Heart right ventricle (tissue), 16 donors: ENCODE measurements around the gene NFATC2IP. TPM values are rescaled to one million over a fixed set of nuclear protein-coding genes. Genes with fewer than 3 reads are reported as not detected.
A peak's percentile ranks its signal among the peaks of the same experiment; 100 is the strongest.

Experiments
- ATAC-seq, 8 donors: fragments of 200-7000 bp; cut with Tn5 transposase; one replicate each; pipeline ENCODE4 v1.9.1; 2020; ENCODE audit warnings: mild to moderate bottlenecking in 8 of 8, moderate library complexity in 8 of 8, moderate number of reproducible peaks in 1 of 8
- DNase-seq, 2 donors: peaks; one replicate each; pipeline ENCODE4 v3.0.0-alpha.2; 2020
- H3K27ac ChIP-seq, 10 donors: fragments of 200-600 bp; sonication (generic) in 2 of 10; one replicate each; pipeline versions ENCODE4 v1.5.0 to v1.8.0; 2020 to 2022; ENCODE audit warnings: mild to moderate bottlenecking in 3 of 10
- H3K27me3 ChIP-seq, 7 donors: fragments of 200-600 bp; one replicate each; pipeline ENCODE4 v1.8.0; 2021 to 2022; ENCODE audit warnings: mild to moderate bottlenecking in 2 of 7
- H3K36me3 ChIP-seq, 9 donors: fragments of 200-600 bp; sonication (generic) in 1 of 9; one replicate each; pipeline versions ENCODE4 v1.5.0 to v1.8.0; 2020 to 2022; ENCODE audit warnings: mild to moderate bottlenecking in 2 of 9
- H3K4me1 ChIP-seq, 9 donors: fragments of 200-600 bp; sonication (generic) in 1 of 9; one replicate each; pipeline versions ENCODE4 v1.5.0 to v1.8.0; 2020 to 2022; ENCODE audit warnings: mild to moderate bottlenecking in 4 of 9
- H3K4me3 ChIP-seq, 10 donors: fragments of 200-600 bp; sonication (generic) in 2 of 10; one replicate each; pipeline versions ENCODE4 v1.5.0 to v1.8.0; 2020 to 2022; ENCODE audit warnings: mild to moderate bottlenecking in 7 of 10, moderate library complexity in 2 of 10
- H3K9me3 ChIP-seq, 11 donors: fragments of 200-600 bp in 10 of 11; sonication (generic) in 2 of 11; one replicate each; pipeline versions ENCODE4 v1.5.0 to v1.8.0; 2013 to 2022; ENCODE audit warnings: mild to moderate bottlenecking in 2 of 11, control low read depth in 1 of 11, moderate library complexity in 1 of 11
- WGBS, 2 donors: extraction: QIAGEN DNeasy Blood & Tissue Kit; methylation state at CpG; one replicate each; pipeline ENCODE4 v1.1.7; 2013; ENCODE audit warnings: inconsistent platforms in 1 of 2; 5-methylcytosine and 5-hydroxymethylcytosine counted together
- intact Hi-C, 10 donors: fragments of 100-400 bp; cut with DNase I; formaldehyde crosslinking; loops; one replicate each; pipeline versions ENCODE4 v1.11.1 to v1.14.2; 2022
- polyA plus RNA-seq, 2 donors: library from polyadenylated mRNA; stranded (reverse); fragments of 200-250 nt; gene quantifications; one replicate each; pipeline ENCODE4 v1.2.3, GENCODE V29; 2013
- total RNA-seq, 10 donors: library from RNA; stranded (reverse); fragmentation: NEBNext Ultra II Directional in 3 of 10; extraction: Animal tissue kit (Norgen Biotek cat#: 25700) in 3 of 10; gene quantifications; one replicate each; pipeline versions ENCODE4 v1.2.1 to v1.2.4, GENCODE V29; 2021 to 2023
- TF ChIP-seq, protein P1 (sequence below), 9 donors: fragments of 200-600 bp; sonication (generic) in 2 of 9; IDR thresholded peaks; one replicate each; pipeline versions ENCODE4 v1.5.0 to v1.8.0; 2021 to 2022; ENCODE audit warnings: antibody characterized with exemption in 9 of 9, mild to moderate bottlenecking in 5 of 9, moderate library complexity in 1 of 9
- donor health status: Arrhythmogenic right ventricular cardiomyopathy.
- donor health status: ischemic (EF 13 %, LVEDD 7.1; RV severe dilation, severe dysfunction).
- donor health status: healthy with polysubstance abuse.
- donor health status: DM: no; HTN: yes; CAD: no.
- donor health status: DM: no; HTN: no; CAD: no.
- donor health status: ischemic (EF 25% LVEDD 6.9; RV normal size, moderate dysfunction).
- donor health status: ischemic (EF 25% LVEDD 5.7; RV mildly dilated, moderate dysfunction).
- donor health status: healthy.
- donor health status: DM: yes; HTN: yes; CAD: no.
- donor health status: Ischemic cardiomyopathy.
- donor health status: ischemic (EF 35%, LVEDD 5.7; RV mildly dilated, moderate dysfunction).
- donor health status: nonischemic (EF 11% LVEDD 7.7; RV severe dilation, severe dysfunction).
- donor health status: DM: yes; HTN: yes; CAD: no.
- donor health status: PGD.
- donor health status: ischemic (EF 29% LVEDD 5.4; RV normal size, mild dysfunction).
- donor health status: nonischemic (EF 23%, LVEDD 6.1; RV moderate dilation, normal function).

NFATC2IP gene
- total and polyA plus RNA-seq, 12 donors = 13.8 to 24.4 (median 17.0) TPM

DNA sequence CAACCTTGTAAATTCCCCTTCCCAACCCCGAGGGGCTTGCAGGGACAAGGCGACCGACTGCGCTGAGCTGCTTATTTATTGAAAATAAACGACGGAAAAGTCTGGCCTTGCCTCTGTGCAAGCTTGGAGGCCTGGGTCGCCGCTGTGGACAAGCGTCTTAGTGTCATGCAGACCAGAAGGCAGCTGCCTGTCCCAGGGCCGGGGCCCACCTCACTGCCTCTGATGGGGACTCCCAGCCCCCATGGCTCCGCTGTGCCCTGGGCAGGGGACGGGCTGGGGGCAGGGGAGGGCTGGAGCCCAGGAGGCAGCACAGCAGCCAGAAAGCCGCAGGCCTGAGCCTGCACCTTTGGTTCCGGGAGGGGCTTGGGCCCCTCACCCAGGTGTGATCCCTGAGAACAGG lies 46.4 kb upstream of the NFATC2IP start:
- ATAC-seq = peak in 1 of 8 donors; percentile 14
- intact Hi-C loops = no loop called here
- Histone ChIP-seq H3K27me3 (no peaks in the 10 kb centered on the region), H3K9me3 (no peaks in the 10 kb centered on the region), H3K36me3 (peaks cover 0 to 55% (median 17%) of the 10 kb centered on the region in 9 donors), H3K4me3 (no peak overlapping the region), H3K27ac (no peak overlapping the region), H3K4me1 (no peaks in the 10 kb centered on the region)
- WGBS, 2 donors = 90 to 94% methylated on average over 14 of the region's 14 CpGs
- TF ChIP-seq, protein P1, sequence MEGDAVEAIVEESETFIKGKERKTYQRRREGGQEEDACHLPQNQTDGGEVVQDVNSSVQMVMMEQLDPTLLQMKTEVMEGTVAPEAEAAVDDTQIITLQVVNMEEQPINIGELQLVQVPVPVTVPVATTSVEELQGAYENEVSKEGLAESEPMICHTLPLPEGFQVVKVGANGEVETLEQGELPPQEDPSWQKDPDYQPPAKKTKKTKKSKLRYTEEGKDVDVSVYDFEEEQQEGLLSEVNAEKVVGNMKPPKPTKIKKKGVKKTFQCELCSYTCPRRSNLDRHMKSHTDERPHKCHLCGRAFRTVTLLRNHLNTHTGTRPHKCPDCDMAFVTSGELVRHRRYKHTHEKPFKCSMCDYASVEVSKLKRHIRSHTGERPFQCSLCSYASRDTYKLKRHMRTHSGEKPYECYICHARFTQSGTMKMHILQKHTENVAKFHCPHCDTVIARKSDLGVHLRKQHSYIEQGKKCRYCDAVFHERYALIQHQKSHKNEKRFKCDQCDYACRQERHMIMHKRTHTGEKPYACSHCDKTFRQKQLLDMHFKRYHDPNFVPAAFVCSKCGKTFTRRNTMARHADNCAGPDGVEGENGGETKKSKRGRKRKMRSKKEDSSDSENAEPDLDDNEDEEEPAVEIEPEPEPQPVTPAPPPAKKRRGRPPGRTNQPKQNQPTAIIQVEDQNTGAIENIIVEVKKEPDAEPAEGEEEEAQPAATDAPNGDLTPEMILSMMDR (IDR thresholded peaks at IDR 0.05) = no peak
- DNase-seq = no peak

DNA sequence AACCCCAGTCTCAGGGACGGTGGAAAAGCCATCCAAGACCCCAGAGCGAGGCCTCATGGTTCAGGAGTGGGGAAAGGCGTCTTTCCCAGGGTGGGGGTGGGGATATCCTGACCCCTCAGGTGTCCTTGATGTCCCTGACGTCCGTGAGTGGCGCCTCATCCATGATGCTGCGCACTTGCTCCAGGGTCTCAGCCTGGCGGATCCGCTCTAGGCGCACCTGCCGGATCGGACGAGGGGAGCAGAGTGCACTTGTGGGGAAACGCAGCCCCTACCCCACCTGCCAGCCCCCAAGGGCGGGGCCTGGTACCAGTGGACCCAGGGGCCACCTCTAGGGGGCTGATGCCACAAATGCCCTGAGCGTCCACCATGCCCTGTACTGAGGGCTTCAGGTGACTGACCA lies 45.9 kb upstream of the NFATC2IP start:
- Histone ChIP-seq H3K9me3 (no peaks in the 10 kb centered on the region), H3K36me3 (peaks cover 0 to 58% (median 17%) of the 10 kb centered on the region in 9 donors), H3K27me3 (no peaks in the 10 kb centered on the region), H3K4me3 (no peak overlapping the region), H3K27ac (no peak overlapping the region), H3K4me1 (no peaks in the 10 kb centered on the region)
- TF ChIP-seq, protein P1 (IDR thresholded peaks at IDR 0.05) = no peak
- WGBS, 2 donors = 96% methylated on average over 16 of the region's 16 CpGs
- intact Hi-C loops = no loop called here
- ATAC-seq = no peak
- DNase-seq = no peak

GRCh38 chr16:28905229-28905754 lies 45.4 kb upstream of the NFATC2IP start:
- no peak for ATAC-seq
- H3K4me1 ChIP-seq = no peaks in the 10 kb centered on the region
- no peak for DNase-seq
- TF ChIP-seq, protein P1 (IDR thresholded peaks at IDR 0.05) = no peak
- no peaks in the 10 kb centered on the region for H3K9me3 ChIP-seq
- WGBS, 2 donors = 91 to 93% methylated on average over 9 of the region's 9 CpGs
- H3K27ac ChIP-seq = no peak overlapping the region
- intact Hi-C loops = no loop called here
- H3K4me3 ChIP-seq = no peak overlapping the region
- H3K36me3 ChIP-seq = peaks cover 0 to 62% (median 17%) of the 10 kb centered on the region in 9 donors
- H3K27me3 ChIP-seq = no peaks in the 10 kb centered on the region

DNA sequence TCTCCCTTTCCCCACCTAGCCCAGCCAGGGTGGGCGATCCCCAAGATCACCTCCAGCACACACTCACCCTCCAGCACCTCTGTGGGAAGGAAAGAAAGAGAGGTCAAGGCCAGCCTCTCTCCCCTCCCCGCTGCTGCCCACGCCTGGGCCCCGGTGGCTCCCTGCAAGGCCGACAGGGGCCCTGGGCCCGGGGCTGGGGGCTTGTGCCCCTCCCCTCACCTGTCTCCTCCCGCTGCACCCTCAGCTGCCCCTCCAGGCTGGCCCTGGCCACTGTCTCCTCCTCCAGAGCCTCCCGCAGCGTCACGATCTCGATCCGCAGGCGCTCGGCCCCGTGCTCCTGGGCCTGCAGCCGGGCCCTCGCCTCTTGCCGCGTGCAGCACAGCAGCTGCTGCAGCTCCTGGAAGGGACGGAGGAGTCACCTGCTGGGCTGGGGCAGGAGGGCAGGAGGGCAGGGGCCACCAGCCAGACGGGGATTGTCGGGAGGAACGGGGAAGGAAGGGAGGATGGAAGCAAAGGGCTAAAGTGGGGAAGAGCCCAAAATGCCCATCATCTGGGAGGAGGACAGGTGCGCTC lies 44.9 kb upstream of the NFATC2IP start:
- intact Hi-C loops = no loop called here
- ATAC-seq (peak in 1 of 8 donors; percentile 15), DNase-seq (no peak)
- 80 to 87% methylated on average over 24 of the region's 24 CpGs for WGBS, 2 donors
- no peak overlapping the region for H3K27ac ChIP-seq
- no peaks in the 10 kb centered on the region for H3K4me1 ChIP-seq
- no peaks in the 10 kb centered on the region for H3K27me3 ChIP-seq
- TF ChIP-seq, protein P1 (IDR thresholded peaks at IDR 0.05) = no peak
- H3K4me3 ChIP-seq = no peak overlapping the region
- peaks cover 0 to 68% (median 22%) of the 10 kb centered on the region in 9 donors for H3K36me3 ChIP-seq
- H3K9me3 ChIP-seq = no peaks in the 10 kb centered on the region
